H1 (cell line): ENCODE data around the gene TFCP2. TPM values are rescaled to one million over a fixed set of nuclear protein-coding genes. Genes with fewer than 3 reads are reported as not detected.
"Not testable (repeated sequence)": the region's sequence is repeated elsewhere in the genome, so short reads cannot be mapped to it uniquely, and the experiment has no call there.

Source experiments
- CTCF ChIA-PET: fragments of 300-600 bp; sonication (Branson Sonifier 250); formaldehyde crosslinking; loops from one replicate; lab custom pipeline; 2021; ENCODE audit not compliant: partially characterized antibody; lab: Charles Lee
- POLR2A ChIA-PET: fragments of 300-600 bp; sonication (Branson Sonifier 250); formaldehyde crosslinking; loops from one replicate; lab custom pipeline; 2021; ENCODE audit warnings: inconsistent platforms; ENCODE audit not compliant: partially characterized antibody; lab: Charles Lee
- DNase-seq, 2 experiments: peaks; one replicate each; pipeline versions ENCODE4 v3.0.0 to v3.0.0-alpha.2; 2010 to 2022; ENCODE audit warnings: low spot score in 2 of 2, low read depth in 1 of 2, mixed read lengths in 1 of 2
- FAIRE-seq: peaks from 2 replicates; lab custom pipeline; 2011; peaks lifted over from hg19 to GRCh38; lab: Jason Lieb, UNC
- H2AFZ ChIP-seq: 2 replicates; pipeline ENCODE4 v1.8.1; 2012; ENCODE audit warnings: low read length, inconsistent platforms
- H2AK5ac ChIP-seq: 2 replicates; pipeline ENCODE4 v1.6.1; 2013; ENCODE audit warnings: low read depth, low read length
- H2BK120ac ChIP-seq: replicated peaks from 2 replicates; pipeline ENCODE3; 2013; ENCODE audit warnings: low read depth, low read length, inconsistent platforms
- H2BK12ac ChIP-seq: 2 replicates; pipeline ENCODE4 v1.6.1; 2013; ENCODE audit warnings: low read depth, low read length
- H2BK15ac ChIP-seq: 2 replicates; pipeline ENCODE4 v1.6.1; 2013; ENCODE audit warnings: low read length
- H2BK20ac ChIP-seq: 2 replicates; pipeline ENCODE4 v1.6.1; 2013; ENCODE audit warnings: low read length
- H2BK5ac ChIP-seq: 2 replicates; pipeline ENCODE4 v1.6.1; 2013; ENCODE audit warnings: low read depth, low read length
- H3K14ac ChIP-seq: 2 replicates; pipeline ENCODE4 v1.6.1; 2013; ENCODE audit warnings: inconsistent platforms; ENCODE audit not compliant: insufficient read length
- H3K18ac ChIP-seq: 2 replicates; pipeline ENCODE4 v1.6.1; 2013; ENCODE audit warnings: low read length; ENCODE audit errors: extremely low read depth
- H3K23ac ChIP-seq: 2 replicates; pipeline ENCODE4 v1.6.1; 2013; ENCODE audit warnings: inconsistent platforms; ENCODE audit not compliant: insufficient read length
- H3K23me2 ChIP-seq: 2 replicates; pipeline ENCODE4 v1.6.1; 2013; ENCODE audit warnings: low read depth, low read length
- H3K27ac ChIP-seq: 2 replicates; pipeline ENCODE4 v1.6.1; 2011; ENCODE audit warnings: low read depth, low read length, inconsistent platforms
- H3K27me3 ChIP-seq, 4 experiments: replicated peaks in 1 of 4; 1 replicate in 1 of 4; 2 replicates in 3 of 4; pipeline versions ENCODE4 v1.6.1 to v1.8.1; 2011 to 2013; ENCODE audit warnings: low read length in 3 of 4, mild to moderate bottlenecking in 3 of 4, inconsistent platforms in 2 of 4, mixed read lengths in 2 of 4, moderate library complexity in 1 of 4; ENCODE audit not compliant: control insufficient read depth in 3 of 4, insufficient read depth in 3 of 4; ENCODE audit errors: extremely low read depth in 1 of 4
- H3K36me3 ChIP-seq, 4 experiments: 2 replicates each; pipeline versions ENCODE4 v1.6.1 to v1.8.1; 2011 to 2013; ENCODE audit warnings: mild to moderate bottlenecking in 4 of 4, low read length in 3 of 4, moderate library complexity in 2 of 4, control low read depth in 1 of 4, inconsistent platforms in 1 of 4; ENCODE audit not compliant: insufficient read depth in 4 of 4, control insufficient read depth in 2 of 4
- H3K4ac ChIP-seq: replicated peaks from 2 replicates; pipeline ENCODE3; 2013; ENCODE audit warnings: low read length, low read depth, mixed read lengths, inconsistent platforms; ENCODE audit not compliant: insufficient read length
- H3K4me1 ChIP-seq, 4 experiments: replicated peaks in 1 of 4; 1 replicate in 1 of 4; 2 replicates in 3 of 4; pipeline versions ENCODE4 v1.6.1 to v1.8.1; 2011 to 2013; ENCODE audit warnings: low read length in 3 of 4, inconsistent platforms in 2 of 4, mixed read lengths in 1 of 4; ENCODE audit not compliant: insufficient read depth in 4 of 4, control insufficient read depth in 3 of 4
- H3K4me2 ChIP-seq, 2 experiments: 2 replicates each; pipeline versions ENCODE4 v1.6.1 to v1.8.1; 2011 to 2013; ENCODE audit warnings: low read depth in 2 of 2, low read length in 2 of 2, control low read depth in 1 of 2, inconsistent platforms in 1 of 2, mild to moderate bottlenecking in 1 of 2; ENCODE audit not compliant: insufficient read depth in 1 of 2
- H3K4me3 ChIP-seq, 4 experiments: fragments of 200-600, 300-600 bp in 1 of 4; sonication (generic), shearing (Covaris generic), sonication (Bioruptor Twin) in 1 of 4; 2 replicates each; pipeline versions ENCODE4 v1.5.1 to v1.8.1; 2011 to 2016; ENCODE audit warnings: low read length in 4 of 4, low read depth in 3 of 4, control low read depth in 2 of 4, inconsistent platforms in 2 of 4, mild to moderate bottlenecking in 2 of 4, mixed read lengths in 1 of 4, moderate library complexity in 1 of 4; ENCODE audit not compliant: insufficient read depth in 2 of 4; ENCODE audit errors: extremely low read depth in 1 of 4
- H3K56ac ChIP-seq: replicated peaks from 2 replicates; pipeline ENCODE3; 2013; ENCODE audit warnings: low read depth, mild to moderate bottlenecking, mixed read lengths, low read length, inconsistent platforms; ENCODE audit not compliant: insufficient read length
- H3K79me1 ChIP-seq: 2 replicates; pipeline ENCODE4 v1.6.1; 2013; ENCODE audit warnings: low read depth, low read length, control low read depth
- H3K79me2 ChIP-seq, 2 experiments: 2 replicates each; pipeline versions ENCODE4 v1.6.1 to v1.8.1; 2012 to 2013; ENCODE audit warnings: low read length in 2 of 2, mild to moderate bottlenecking in 2 of 2, inconsistent platforms in 1 of 2; ENCODE audit not compliant: insufficient read depth in 2 of 2, control insufficient read depth in 1 of 2
- H3K9ac ChIP-seq, 4 experiments: replicated peaks in 1 of 4; 1 replicate in 1 of 4; 2 replicates in 3 of 4; pipeline versions ENCODE4 v1.6.1 to v1.8.1; 2011 to 2013; ENCODE audit warnings: low read depth in 3 of 4, low read length in 3 of 4, control low read depth in 2 of 4, mild to moderate bottlenecking in 2 of 4, moderate library complexity in 2 of 4, inconsistent platforms in 1 of 4; ENCODE audit errors: extremely low read depth in 1 of 4
- H3K9me3 ChIP-seq, 2 experiments: 2 replicates each; pipeline versions ENCODE4 v1.6.1 to v1.8.1; 2012 to 2013; ENCODE audit warnings: mild to moderate bottlenecking in 2 of 2, moderate library complexity in 2 of 2, control low read depth in 1 of 2, inconsistent platforms in 1 of 2, low read depth in 1 of 2, low read length in 1 of 2, mixed read lengths in 1 of 2; ENCODE audit not compliant: insufficient read depth in 2 of 2
- H4K20me1 ChIP-seq, 2 experiments: replicated peaks in 1 of 2; 2 replicates each; pipeline versions ENCODE3 to v1.8.1; 2011 to 2013; ENCODE audit warnings: inconsistent platforms in 2 of 2, low read length in 2 of 2, mild to moderate bottlenecking in 1 of 2; ENCODE audit not compliant: insufficient read depth in 2 of 2, control insufficient read depth in 1 of 2
- H4K5ac ChIP-seq: 2 replicates; pipeline ENCODE4 v1.6.1; 2013; ENCODE audit warnings: low read length, low read depth, mixed read lengths, inconsistent platforms; ENCODE audit not compliant: insufficient read length
- H4K8ac ChIP-seq: 2 replicates; pipeline ENCODE4 v1.8.0; 2013; ENCODE audit warnings: mild to moderate bottlenecking, moderate library complexity, low read length, inconsistent platforms; ENCODE audit not compliant: insufficient read depth; ENCODE audit errors: extremely low read depth
- H4K91ac ChIP-seq: replicated peaks from 2 replicates; pipeline ENCODE3; 2013; ENCODE audit warnings: low read length, mixed read lengths, inconsistent platforms; ENCODE audit not compliant: insufficient read length
- WGBS, 2 experiments: shearing (Covaris generic) in 1 of 2; methylation state at CpG; one replicate each; pipeline versions ENCODE4 v1.1.6 to v1.1.7; 2013 to 2015; ENCODE audit warnings: low lambda C conversion rate in 2 of 2, mixed read lengths in 2 of 2, inconsistent platforms in 1 of 2, low coverage in 1 of 2, missing lambda C conversion rate in 1 of 2; ENCODE audit not compliant: insufficient replicate concordance in 2 of 2, insufficient coverage in 1 of 2, insufficient read length in 1 of 2; ENCODE audit errors: extremely low coverage in 1 of 2, missing lambda C conversion rate in 1 of 2; 5-methylcytosine and 5-hydroxymethylcytosine counted together
- polyA plus RNA-seq, 7 experiments: library from polyadenylated mRNA; depleted of rRNA in 3 of 7; stranded (reverse) in 5 of 7; unstranded in 2 of 7; fragments of >200 nt in 5 of 7; fragments of 200-250 nt in 2 of 7; gene quantifications; 1 replicate in 5 of 7; 2 replicates in 1 of 7; 4 replicates in 1 of 7; pipeline versions ENCODE4 v1.2.1 to v1.2.3, GENCODE V29; 2011 to 2013; ENCODE audit warnings: missing spikeins in 2 of 7, mixed read lengths in 2 of 7
- total RNA-seq: library from RNA; stranded (reverse); fragmentation: NEBNext Ultra II Directional; extraction: Animal tissue kit (Norgen Biotek cat#: 25700); gene quantifications from 2 replicates; pipeline ENCODE4 v1.2.1, GENCODE V29; 2021

The TFCP2 gene
- total and polyA plus RNA-seq, 2 of the 8 experiments (the other 6 are each of a cell fraction or from before 2014, with no cell fraction given), result 19.8 to 49.2 TPM

GRCh38 chr12:51219857-51220256 lies 46.9 kb upstream of the TFCP2 start:
- not testable (repeated sequence) for FAIRE-seq, H3K4ac ChIP-seq, H3K79me2 ChIP-seq, H3K9me3 ChIP-seq, H3K23ac ChIP-seq, H3K18ac ChIP-seq, H4K20me1 ChIP-seq, H2BK12ac ChIP-seq, H2AFZ ChIP-seq, H2BK20ac ChIP-seq, H2BK120ac ChIP-seq, H3K4me2 ChIP-seq, DNase-seq, H4K91ac ChIP-seq, H2AK5ac ChIP-seq, H3K14ac ChIP-seq, H3K27ac ChIP-seq, H3K79me1 ChIP-seq, H4K8ac ChIP-seq, H4K5ac ChIP-seq, H3K9ac ChIP-seq, H2BK5ac ChIP-seq, H3K36me3 ChIP-seq, H3K56ac ChIP-seq, H2BK15ac ChIP-seq, H3K4me3 ChIP-seq, H3K23me2 ChIP-seq, H3K27me3 ChIP-seq, H3K4me1 ChIP-seq
- POLR2A ChIA-PET, result interaction anchor here (0.6 to 2.9 kb wide), 5 partner anchors 9 to 124 kb away, joined by 3 to 12 read pairs (median 4); no protein-coding TSS in a partner anchor
- 79% methylated on average over 12 of the region's 12 CpGs; no CpG with 5 or more reads in 1 of the 2 experiments for WGBS, 2 experiments
- CTCF ChIA-PET, result interaction anchor here (0.6 to 1.2 kb wide), 3 partner anchors 32 to 121 kb away, joined by 3 to 4 read pairs (median 3); no protein-coding TSS in a partner anchor
